Measurements from ENCODE around the gene CPNE7. TPM values are rescaled to one million over a fixed set of nuclear protein-coding genes. Genes with fewer than 3 reads are reported as not detected.

The CPNE7 gene
- total and polyA plus RNA-seq, 2 of the 8 experiments (the other 6 are each of a cell fraction or from before 2014, with no cell fraction given), result 10.0 to 23.7 TPM

- no peak overlapping the region for H3K23ac ChIP-seq (ENCODE audit: insufficient read length)
- CTCF ChIA-PET (ENCODE audit: partially characterized antibody), result interaction anchor here (0.9 to 2.4 kb wide), 4 partner anchors 9 to 29 kb away, joined by 3 to 10 read pairs (median 4); no protein-coding TSS in a partner anchor
Observed at GRCh38 chr16:89637379-89637778, 61.8 kb downstream of the CPNE7 start.

More at GRCh38 chr16:89637379-89637778, 61.8 kb downstream of the CPNE7 start:
- H2BK15ac ChIP-seq (ENCODE audit: low read length), result no peak overlapping the region
- no peaks in the 10 kb centered on the region for H3K9me3 ChIP-seq (ENCODE audit: insufficient read depth in 2 of 2, low read depth in 1 of 2, low read length in 1 of 2)
- FAIRE-seq (no peak), DNase-seq (ENCODE audit: low read depth in 1 of 2, low spot score in 2 of 2) (no peak)
- H4K5ac ChIP-seq (ENCODE audit: insufficient read length, low read depth, low read length), result no peak overlapping the region
- peaks cover 0 to 3% (median 0%) of the 10 kb centered on the region in 4 experiments; a peak in 1 of 7 replicates for H3K4me1 ChIP-seq (replicated peaks in 1 of 4; ENCODE audit: control insufficient read depth in 3 of 4, insufficient read depth in 4 of 4, low read length in 3 of 4)
- H3K56ac ChIP-seq (replicated peaks; ENCODE audit: insufficient read length, low read depth, low read length), result no peak overlapping the region
- TF ChIP-seq BACH1 (IDR thresholded peaks at IDR 0.05; ENCODE audit: low read length) (no peak), RNF2 (IDR thresholded peaks at IDR 0.05; ENCODE audit: borderline replicate concordance, low read depth, low read length, missing control alignments, poor library complexity, severe bottlenecking) (no peak), NRF1 (IDR thresholded peaks at IDR 0.05; ENCODE audit: low read depth, low read length) (no peak), PHF8 (conservative IDR thresholded peaks at IDR 0.05; ENCODE audit: low read depth, low read length) (no peak), EZH2 (IDR thresholded peaks at IDR 0.05; ENCODE audit: low read depth, low read length, severe bottlenecking) (no peak)
- peak overlapping the region; percentile 75; the same call in 1 of the 2 replicates for H2AK5ac ChIP-seq (ENCODE audit: low read depth, low read length)
- H3K27ac ChIP-seq (ENCODE audit: low read depth, low read length), result no peak overlapping the region
- H3K23me2 ChIP-seq (ENCODE audit: low read depth, low read length), result peaks cover 1% of the 10 kb centered on the region; the same call in 1 of the 2 replicates
- no peak overlapping the region for H3K4me2 ChIP-seq (ENCODE audit: insufficient read depth in 1 of 2, low read depth in 2 of 2, low read length in 2 of 2)
- H3K4ac ChIP-seq (replicated peaks; ENCODE audit: insufficient read length, low read depth, low read length), result no peak overlapping the region
- H3K4me3 ChIP-seq (ENCODE audit: extremely low read depth in 1 of 4, insufficient read depth in 2 of 4, low read depth in 3 of 4, low read length in 4 of 4), result no peak overlapping the region
- no peak overlapping the region for H4K91ac ChIP-seq (replicated peaks; ENCODE audit: insufficient read length, low read length)
- H2AFZ ChIP-seq (ENCODE audit: low read length), result no peak overlapping the region
- no peaks in the 10 kb centered on the region; a peak in 3 of 7 replicates for H3K27me3 ChIP-seq (replicated peaks in 1 of 4; ENCODE audit: control insufficient read depth in 3 of 4, extremely low read depth in 1 of 4, insufficient read depth in 3 of 4, low read length in 3 of 4)
- H2BK5ac ChIP-seq (ENCODE audit: low read depth, low read length), result no peak overlapping the region
- H2BK20ac ChIP-seq (ENCODE audit: low read length), result no peak overlapping the region
- H3K36me3 ChIP-seq (ENCODE audit: control insufficient read depth in 2 of 4, insufficient read depth in 4 of 4, low read length in 3 of 4), result no peaks in the 10 kb centered on the region
- no peak overlapping the region for H2BK120ac ChIP-seq (replicated peaks; ENCODE audit: low read depth, low read length)
- 88% methylated on average over 9 of the region's 10 CpGs; no CpG with 5 or more reads in 1 of the 2 experiments for WGBS, 2 experiments (ENCODE audit: extremely low coverage in 1 of 2, insufficient coverage in 1 of 2, insufficient read length in 1 of 2, insufficient replicate concordance in 2 of 2, low coverage in 1 of 2, low lambda C conversion rate in 2 of 2, missing lambda C conversion rate in 1 of 2)
- no peak overlapping the region for H4K8ac ChIP-seq (ENCODE audit: extremely low read depth, insufficient read depth, low read length)
- no peaks in the 10 kb centered on the region for H4K20me1 ChIP-seq (replicated peaks in 1 of 2; ENCODE audit: control insufficient read depth in 1 of 2, insufficient read depth in 2 of 2, low read length in 2 of 2)
- H2BK12ac ChIP-seq (ENCODE audit: low read depth, low read length), result no peak overlapping the region
- POLR2A ChIA-PET (ENCODE audit: partially characterized antibody), result no interaction called here
- H3K14ac ChIP-seq (ENCODE audit: insufficient read length), result no peak overlapping the region
- H3K9ac ChIP-seq (replicated peaks in 1 of 4; ENCODE audit: extremely low read depth in 1 of 4, low read depth in 3 of 4, low read length in 3 of 4), result no peak overlapping the region
- H3K18ac ChIP-seq (ENCODE audit: extremely low read depth, low read length), result no peak overlapping the region
- H3K79me2 ChIP-seq (ENCODE audit: control insufficient read depth in 1 of 2, insufficient read depth in 2 of 2, low read length in 2 of 2), result no peaks in the 10 kb centered on the region
- H3K79me1 ChIP-seq (ENCODE audit: low read depth, low read length), result no peaks in the 10 kb centered on the region

Measured in H1 (cell line).